Panc1 (cell line): ENCODE data around the gene OR2M5.

ENCODE experiments used
- POLR2AphosphoS5 ChIP-seq: IDR thresholded peaks from 2 replicates; pipeline ENCODE4 v1.6.1; 2012; ENCODE audit warnings: mild to moderate bottlenecking, low read depth, low read length, moderate library complexity
- TF ChIP-seq, protein P1 (sequence below): fragments of 450-650 bp; IDR thresholded peaks from 2 replicates; pipeline ENCODE4 v1.5.1; 2017; ENCODE audit warnings: mild to moderate bottlenecking

GRCh38 chr1:248189026-248189425 is 44.1 kb downstream of the OR2M5 start:
- TF ChIP-seq, protein P1, sequence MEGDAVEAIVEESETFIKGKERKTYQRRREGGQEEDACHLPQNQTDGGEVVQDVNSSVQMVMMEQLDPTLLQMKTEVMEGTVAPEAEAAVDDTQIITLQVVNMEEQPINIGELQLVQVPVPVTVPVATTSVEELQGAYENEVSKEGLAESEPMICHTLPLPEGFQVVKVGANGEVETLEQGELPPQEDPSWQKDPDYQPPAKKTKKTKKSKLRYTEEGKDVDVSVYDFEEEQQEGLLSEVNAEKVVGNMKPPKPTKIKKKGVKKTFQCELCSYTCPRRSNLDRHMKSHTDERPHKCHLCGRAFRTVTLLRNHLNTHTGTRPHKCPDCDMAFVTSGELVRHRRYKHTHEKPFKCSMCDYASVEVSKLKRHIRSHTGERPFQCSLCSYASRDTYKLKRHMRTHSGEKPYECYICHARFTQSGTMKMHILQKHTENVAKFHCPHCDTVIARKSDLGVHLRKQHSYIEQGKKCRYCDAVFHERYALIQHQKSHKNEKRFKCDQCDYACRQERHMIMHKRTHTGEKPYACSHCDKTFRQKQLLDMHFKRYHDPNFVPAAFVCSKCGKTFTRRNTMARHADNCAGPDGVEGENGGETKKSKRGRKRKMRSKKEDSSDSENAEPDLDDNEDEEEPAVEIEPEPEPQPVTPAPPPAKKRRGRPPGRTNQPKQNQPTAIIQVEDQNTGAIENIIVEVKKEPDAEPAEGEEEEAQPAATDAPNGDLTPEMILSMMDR = no peak
- no peak for TF ChIP-seq POLR2AphosphoS5
